ENCODE results near the gene FMN2. TPM values are rescaled to one million over a fixed set of nuclear protein-coding genes. Genes with fewer than 3 reads are reported as not detected.

FMN2 gene
- polyA plus RNA-seq, 3 donors = not detected

GRCh38 chr1:240188139-240188538 lies 96.5 kb downstream of the FMN2 start:
- intact Hi-C loops (cut with micrococcal nuclease) = no loop called here
- Mint-ChIP-seq H3K27ac (no peak overlapping the region), H3K36me3 (no peaks in the 10 kb centered on the region), H3K4me3 (no peak overlapping the region), H3K9me3 (no peaks in the 10 kb centered on the region), H3K4me1 (no peaks in the 10 kb centered on the region), H3K27me3 (ENCODE audit: low read depth in 3 of 3) (peaks cover 2 to 11% (median 3%) of the 10 kb centered on the region in 3 donors)
- no peak overlapping the region for H3K4me2 ChIP-seq (replicated peaks; ENCODE audit: extremely low read depth, low read length, poor library complexity, severe bottlenecking)
- H3K36me3 ChIP-seq (replicated peaks in 1 of 2; ENCODE audit: control insufficient read depth in 1 of 2, insufficient read depth in 2 of 2, low read length in 2 of 2) = no peaks in the 10 kb centered on the region
- TF ChIP-seq CTCF (IDR thresholded peaks at IDR 0.05) = no peak
- no peaks in the 10 kb centered on the region for H4K20me1 ChIP-seq (ENCODE audit: insufficient read depth, low read length)
- H3K27ac ChIP-seq (ENCODE audit: low read depth in 1 of 2, low read length in 2 of 2) = no peak overlapping the region
- H3K27me3 ChIP-seq (ENCODE audit: control insufficient read depth in 2 of 2, insufficient read depth in 2 of 2, low read length in 2 of 2) = peaks cover 0 to 8% of the 10 kb centered on the region in 2 donors
- no peak overlapping the region for H3K4me3 ChIP-seq (replicated peaks in 1 of 3; ENCODE audit: low read depth in 2 of 3, low read length in 3 of 3)
- DNase-seq = no peak
- no peak overlapping the region for H2AFZ ChIP-seq (ENCODE audit: insufficient read depth, low read depth, low read length, poor library complexity, severe bottlenecking)
- 60% methylated on average over 1 of the region's 4 CpGs for WGBS (ENCODE audit: insufficient coverage)
- H3K79me2 ChIP-seq (ENCODE audit: insufficient read depth, low read length) = no peaks in the 10 kb centered on the region
- no peaks in the 10 kb centered on the region for H3K4me1 ChIP-seq (ENCODE audit: control insufficient read depth in 1 of 2, insufficient read depth in 2 of 2, low read length in 2 of 2)
- no peak overlapping the region for H3K9ac ChIP-seq (ENCODE audit: insufficient read depth, low read length, poor library complexity, severe bottlenecking)
- H3K9me3 ChIP-seq (replicated peaks in 1 of 2; ENCODE audit: control insufficient read depth in 1 of 2, insufficient read depth in 1 of 2, low read length in 2 of 2) = no peaks in the 10 kb centered on the region

GRCh38 chr1:240189386-240189989 lies 97.8 kb downstream of the FMN2 start:
- Mint-ChIP-seq H3K4me3 (no peak overlapping the region), H3K4me1 (no peaks in the 10 kb centered on the region), H3K27ac (no peak overlapping the region), H3K27me3 (ENCODE audit: low read depth in 3 of 3) (peaks cover 2 to 11% (median 3%) of the 10 kb centered on the region in 3 donors), H3K36me3 (no peaks in the 10 kb centered on the region), H3K9me3 (no peaks in the 10 kb centered on the region)
- no peaks in the 10 kb centered on the region for H4K20me1 ChIP-seq (ENCODE audit: insufficient read depth, low read length)
- H3K4me2 ChIP-seq (replicated peaks; ENCODE audit: extremely low read depth, low read length, poor library complexity, severe bottlenecking) = no peak overlapping the region
- H3K27ac ChIP-seq (ENCODE audit: low read depth in 1 of 2, low read length in 2 of 2) = no peak overlapping the region
- peak; percentile 82 for TF ChIP-seq CTCF (IDR thresholded peaks at IDR 0.05)
- no peaks in the 10 kb centered on the region for H3K4me1 ChIP-seq (ENCODE audit: control insufficient read depth in 1 of 2, insufficient read depth in 2 of 2, low read length in 2 of 2)
- peaks cover 0 to 8% of the 10 kb centered on the region in 2 donors for H3K27me3 ChIP-seq (ENCODE audit: control insufficient read depth in 2 of 2, insufficient read depth in 2 of 2, low read length in 2 of 2)
- WGBS (ENCODE audit: insufficient coverage) = 17% methylated on average over 1 of the region's 6 CpGs
- no peak overlapping the region for H3K4me3 ChIP-seq (replicated peaks in 1 of 3; ENCODE audit: low read depth in 2 of 3, low read length in 3 of 3)
- H3K9me3 ChIP-seq (replicated peaks in 1 of 2; ENCODE audit: control insufficient read depth in 1 of 2, insufficient read depth in 1 of 2, low read length in 2 of 2) = no peaks in the 10 kb centered on the region
- intact Hi-C loops (cut with micrococcal nuclease) = no loop called here
- H3K79me2 ChIP-seq (ENCODE audit: insufficient read depth, low read length) = no peaks in the 10 kb centered on the region
- no peaks in the 10 kb centered on the region for H3K36me3 ChIP-seq (replicated peaks in 1 of 2; ENCODE audit: control insufficient read depth in 1 of 2, insufficient read depth in 2 of 2, low read length in 2 of 2)
- DNase-seq = peak in 1 of 3 donors; percentile 14
- H3K9ac ChIP-seq (ENCODE audit: insufficient read depth, low read length, poor library complexity, severe bottlenecking) = no peak overlapping the region
- no peak overlapping the region for H2AFZ ChIP-seq (ENCODE audit: insufficient read depth, low read depth, low read length, poor library complexity, severe bottlenecking)
